ENCODE data around the gene SH3GLB2.

- TF ChIP-seq, protein P1, sequence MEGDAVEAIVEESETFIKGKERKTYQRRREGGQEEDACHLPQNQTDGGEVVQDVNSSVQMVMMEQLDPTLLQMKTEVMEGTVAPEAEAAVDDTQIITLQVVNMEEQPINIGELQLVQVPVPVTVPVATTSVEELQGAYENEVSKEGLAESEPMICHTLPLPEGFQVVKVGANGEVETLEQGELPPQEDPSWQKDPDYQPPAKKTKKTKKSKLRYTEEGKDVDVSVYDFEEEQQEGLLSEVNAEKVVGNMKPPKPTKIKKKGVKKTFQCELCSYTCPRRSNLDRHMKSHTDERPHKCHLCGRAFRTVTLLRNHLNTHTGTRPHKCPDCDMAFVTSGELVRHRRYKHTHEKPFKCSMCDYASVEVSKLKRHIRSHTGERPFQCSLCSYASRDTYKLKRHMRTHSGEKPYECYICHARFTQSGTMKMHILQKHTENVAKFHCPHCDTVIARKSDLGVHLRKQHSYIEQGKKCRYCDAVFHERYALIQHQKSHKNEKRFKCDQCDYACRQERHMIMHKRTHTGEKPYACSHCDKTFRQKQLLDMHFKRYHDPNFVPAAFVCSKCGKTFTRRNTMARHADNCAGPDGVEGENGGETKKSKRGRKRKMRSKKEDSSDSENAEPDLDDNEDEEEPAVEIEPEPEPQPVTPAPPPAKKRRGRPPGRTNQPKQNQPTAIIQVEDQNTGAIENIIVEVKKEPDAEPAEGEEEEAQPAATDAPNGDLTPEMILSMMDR (IDR thresholded peaks at IDR 0.05; ENCODE audit: insufficient read depth, low read length) = no peak
- no peak for TF ChIP-seq POLR2AphosphoS5 (IDR thresholded peaks at IDR 0.05; ENCODE audit: low read depth)
- TF ChIP-seq GABPA (IDR thresholded peaks at IDR 0.05; ENCODE audit: low read depth) = no peak
- no peak for TF ChIP-seq REST (IDR thresholded peaks at IDR 0.05; ENCODE audit: insufficient replicate concordance, low read depth)
- TF ChIP-seq SPI1 (IDR thresholded peaks at IDR 0.05; ENCODE audit: borderline replicate concordance, low read depth) = no peak
Measured at GRCh38 chr9:129068110-129068509, 40.0 kb upstream of the SH3GLB2 start.

Data from HL-60 (cell line).